HG03095 (cell line): ENCODE measurements around the gene DBNL.

ENCODE experiments used
- ATAC-seq: cut with Tn5 transposase; IDR thresholded peaks from one replicate; pipeline ENCODE4 v1.9.1; 2021; ENCODE audit warnings: moderate library complexity; ENCODE audit not compliant: unreplicated experiment

The DBNL gene

GRCh38 chr7:44108768-44109750 is 64.6 kb downstream of the DBNL start:
- ATAC-seq = no peak

- no peak for ATAC-seq
These were observed 65.5 kb downstream of the DBNL start for GRCh38 chr7:44109991-44110390.

- no peak for ATAC-seq
These were observed 66.5 kb downstream of the DBNL start for GRCh38 chr7:44110719-44111635.
